Hepatocyte (in vitro differentiated cells): ENCODE results near the gene FOXE1. TPM values are rescaled to one million over a fixed set of nuclear protein-coding genes. Genes with fewer than 3 reads are reported as not detected.

Experiments
- DNase-seq: peaks from one replicate; pipeline ENCODE4 v3.0.0-alpha.2; 2016; ENCODE audit warnings: low spot score
- H2AFZ ChIP-seq: fragments of 200-600 bp; sonication (generic); 2 replicates; pipeline ENCODE4 v1.6.0; 2016; ENCODE audit warnings: antibody characterized with exemption, mild to moderate bottlenecking
- H3K27ac ChIP-seq: fragments of 200-600 bp; sonication (generic); 2 replicates; pipeline ENCODE4 v1.5.1; 2016; ENCODE audit warnings: mild to moderate bottlenecking
- H3K27me3 ChIP-seq: fragments of 200-600 bp; sonication (generic); 2 replicates; pipeline ENCODE4 v1.6.1; 2016
- H3K36me3 ChIP-seq: fragments of 200-600 bp; sonication (generic); replicated peaks from 2 replicates; pipeline ENCODE4 v1.5.1; 2016; ENCODE audit warnings: low read depth; ENCODE audit not compliant: insufficient read depth
- H3K4me1 ChIP-seq: fragments of 200-600 bp; sonication (generic); 2 replicates; pipeline ENCODE4 v1.5.1; 2016; ENCODE audit warnings: mild to moderate bottlenecking, moderate library complexity; ENCODE audit not compliant: insufficient read depth
- H3K4me2 ChIP-seq: fragments of 200-600 bp; sonication (generic); 2 replicates; pipeline ENCODE4 v1.6.0; 2016
- H3K4me3 ChIP-seq: fragments of 200-600 bp; sonication (generic); 2 replicates; pipeline ENCODE4 v1.5.1; 2016; ENCODE audit warnings: mild to moderate bottlenecking
- H3K79me2 ChIP-seq: fragments of 200-600 bp; sonication (generic); 2 replicates; pipeline ENCODE4 v1.6.0; 2017; ENCODE audit warnings: mild to moderate bottlenecking
- H3K9me2 ChIP-seq: fragments of 200-600 bp; sonication (generic); replicated peaks from 2 replicates; pipeline ENCODE4 v1.6.0; 2017; ENCODE audit warnings: mild to moderate bottlenecking; ENCODE audit not compliant: insufficient read depth
- H3K9me3 ChIP-seq: fragments of 200-600 bp; sonication (generic); 2 replicates; pipeline ENCODE4 v1.5.1; 2016; ENCODE audit warnings: low read depth, mild to moderate bottlenecking
- H4K20me1 ChIP-seq: fragments of 200-600 bp; sonication (generic); 2 replicates; pipeline ENCODE4 v1.6.0; 2016; ENCODE audit warnings: mild to moderate bottlenecking; ENCODE audit not compliant: insufficient read depth, poor library complexity, severe bottlenecking
- EZH2 ChIP-seq: fragments of 200-600 bp; sonication (generic); IDR thresholded peaks from 2 replicates; pipeline ENCODE4 v1.6.1; 2016; ENCODE audit warnings: antibody characterized with exemption, mild to moderate bottlenecking, borderline replicate concordance
- EZH2phosphoT487 ChIP-seq: fragments of 200-600 bp; sonication (generic); IDR thresholded peaks from one replicate; pipeline ENCODE4 v1.6.1; 2018; ENCODE audit warnings: antibody characterized with exemption, mild to moderate bottlenecking, low read depth, moderate library complexity; ENCODE audit not compliant: unreplicated experiment, severe bottlenecking
- WGBS: methylation state at CpG from one replicate; pipeline ENCODE4 v1.1.6; 2016; ENCODE audit warnings: low lambda C conversion rate; ENCODE audit errors: missing lambda C conversion rate; 5-methylcytosine and 5-hydroxymethylcytosine counted together
- polyA plus RNA-seq: library from polyadenylated mRNA; unstranded; fragments of >200 nt; fragmentation: Nextera tagmentation; extraction: Ambion mirVana; gene quantifications from 2 replicates; pipeline ENCODE4 v1.2.1, GENCODE V29; 2016
- total RNA-seq: library from RNA; depleted of rRNA; stranded (reverse); fragments of >200 nt; gene quantifications from 2 replicates; pipeline ENCODE4 v1.2.3, GENCODE V29; 2014
- TF ChIP-seq, protein P1 (sequence below): fragments of 200-600 bp; sonication (generic); IDR thresholded peaks from 2 replicates; pipeline ENCODE4 v1.5.1; 2016; ENCODE audit warnings: antibody characterized with exemption, mild to moderate bottlenecking; ENCODE audit not compliant: poor library complexity

Gene FOXE1
- total and polyA plus RNA-seq, 2 experiments from 2014 or later = 0.67 to 0.99 TPM

DNA sequence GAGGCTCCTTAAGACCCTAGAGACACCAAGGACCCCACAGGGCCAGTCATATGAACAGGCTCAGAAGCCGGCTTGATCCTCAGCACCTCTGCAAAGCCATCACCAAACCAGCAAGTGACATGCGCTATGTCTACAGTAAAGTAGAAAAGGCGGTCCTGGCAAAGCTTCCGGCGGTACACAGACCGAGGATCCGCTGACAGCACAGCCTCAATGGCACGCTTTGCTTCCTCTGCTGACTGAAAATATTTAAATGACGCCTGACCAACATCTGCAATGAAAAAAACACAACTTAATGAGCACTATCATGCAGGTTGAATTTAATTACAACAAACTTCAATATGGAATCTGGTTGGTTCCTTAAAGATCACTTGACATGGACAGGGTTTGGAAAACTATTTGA lies 51.7 kb downstream of the FOXE1 start:
- no peak overlapping the region for H3K27ac ChIP-seq

DNA sequence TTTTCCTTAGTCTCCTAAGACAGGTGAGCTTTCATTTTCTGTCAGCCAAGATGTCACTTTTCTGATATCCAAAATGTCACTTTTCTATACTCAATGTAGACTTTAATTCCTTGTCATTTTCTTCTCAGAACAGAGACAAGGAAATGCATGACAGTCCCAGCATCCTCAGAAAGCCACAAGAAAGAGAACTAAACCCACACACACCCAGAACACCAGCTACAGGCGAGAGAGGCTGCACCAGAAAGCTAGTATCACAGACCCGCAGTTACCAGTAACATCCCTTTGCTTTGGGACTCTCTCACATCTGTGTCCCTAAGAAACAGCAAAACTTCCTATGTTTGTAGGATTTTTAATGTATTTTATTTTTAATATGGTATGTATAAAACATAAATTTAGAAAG lies 52.2 kb downstream of the FOXE1 start:
- DNase-seq = no peak
- no peak overlapping the region for H3K4me2 ChIP-seq
- no peaks in the 10 kb centered on the region for H3K4me1 ChIP-seq
- H3K4me3 ChIP-seq = no peak overlapping the region
- no peaks in the 10 kb centered on the region for H3K36me3 ChIP-seq
- peaks cover 10% of the 10 kb centered on the region for H3K79me2 ChIP-seq
- no peaks in the 10 kb centered on the region for H4K20me1 ChIP-seq
- H3K9me2 ChIP-seq = no peaks in the 10 kb centered on the region
- H3K27me3 ChIP-seq = no peaks in the 10 kb centered on the region
- TF ChIP-seq EZH2phosphoT487 (no peak), EZH2 (no peak)
- TF ChIP-seq, protein P1, sequence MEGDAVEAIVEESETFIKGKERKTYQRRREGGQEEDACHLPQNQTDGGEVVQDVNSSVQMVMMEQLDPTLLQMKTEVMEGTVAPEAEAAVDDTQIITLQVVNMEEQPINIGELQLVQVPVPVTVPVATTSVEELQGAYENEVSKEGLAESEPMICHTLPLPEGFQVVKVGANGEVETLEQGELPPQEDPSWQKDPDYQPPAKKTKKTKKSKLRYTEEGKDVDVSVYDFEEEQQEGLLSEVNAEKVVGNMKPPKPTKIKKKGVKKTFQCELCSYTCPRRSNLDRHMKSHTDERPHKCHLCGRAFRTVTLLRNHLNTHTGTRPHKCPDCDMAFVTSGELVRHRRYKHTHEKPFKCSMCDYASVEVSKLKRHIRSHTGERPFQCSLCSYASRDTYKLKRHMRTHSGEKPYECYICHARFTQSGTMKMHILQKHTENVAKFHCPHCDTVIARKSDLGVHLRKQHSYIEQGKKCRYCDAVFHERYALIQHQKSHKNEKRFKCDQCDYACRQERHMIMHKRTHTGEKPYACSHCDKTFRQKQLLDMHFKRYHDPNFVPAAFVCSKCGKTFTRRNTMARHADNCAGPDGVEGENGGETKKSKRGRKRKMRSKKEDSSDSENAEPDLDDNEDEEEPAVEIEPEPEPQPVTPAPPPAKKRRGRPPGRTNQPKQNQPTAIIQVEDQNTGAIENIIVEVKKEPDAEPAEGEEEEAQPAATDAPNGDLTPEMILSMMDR = no peak
- WGBS = 97% methylated on average over 2 of the region's 2 CpGs
- no peaks in the 10 kb centered on the region for H3K9me3 ChIP-seq
- H2AFZ ChIP-seq = no peak overlapping the region
- no peak overlapping the region for H3K27ac ChIP-seq

More for the DNA sequence above, 51.7 kb downstream of the FOXE1 start:
- Histone ChIP-seq H2AFZ (no peak overlapping the region), H3K9me3 (no peaks in the 10 kb centered on the region), H3K79me2 (peaks cover 10% of the 10 kb centered on the region), H3K36me3 (no peaks in the 10 kb centered on the region), H4K20me1 (no peaks in the 10 kb centered on the region), H3K4me2 (no peak overlapping the region), H3K9me2 (no peaks in the 10 kb centered on the region), H3K4me1 (no peaks in the 10 kb centered on the region), H3K27me3 (no peaks in the 10 kb centered on the region), H3K4me3 (no peak overlapping the region)
- TF ChIP-seq EZH2phosphoT487 (no peak), EZH2 (no peak)
- TF ChIP-seq, protein P1 = no peak
- WGBS = 92% methylated on average over 9 of the region's 9 CpGs
- DNase-seq = no peak

Other genes with a start within 250 kb of the FOXE1 start
- 17.0 and 19.0 TPM in 2 replicates for gene TSTD2, start 219.9 kb upstream of the FOXE1 start, total RNA-seq
- gene TSTD2, start 219.9 kb upstream of the FOXE1 start, polyA plus RNA-seq = 4.3 and 11.2 TPM in 2 replicates
- gene NCBP1, start 219.4 kb upstream of the FOXE1 start, total RNA-seq = 30.3 and 33.0 TPM in 2 replicates
- 22.6 and 27.6 TPM in 2 replicates for gene NCBP1, start 219.4 kb upstream of the FOXE1 start, polyA plus RNA-seq
- 7.7 and 12.6 TPM in 2 replicates for gene XPA, start 155.9 kb upstream of the FOXE1 start, total RNA-seq
- gene XPA, start 155.9 kb upstream of the FOXE1 start, polyA plus RNA-seq = 18.5 and 18.6 TPM in 2 replicates
- gene TRMO, start 69.3 kb downstream of the FOXE1 start, total RNA-seq = 17.9 and 22.6 TPM in 2 replicates
- gene TRMO, start 69.3 kb downstream of the FOXE1 start, polyA plus RNA-seq = 10.3 and 10.8 TPM in 2 replicates
- gene HEMGN, start 84.9 kb downstream of the FOXE1 start, total RNA-seq = not detected in 2 replicates
- gene HEMGN, start 84.9 kb downstream of the FOXE1 start, polyA plus RNA-seq = not detected in 2 replicates
- gene ANP32B, start 130.1 kb downstream of the FOXE1 start, total RNA-seq = 15.4 and 18.5 TPM in 2 replicates
- gene ANP32B, start 130.1 kb downstream of the FOXE1 start, polyA plus RNA-seq = 64.3 and 75.3 TPM in 2 replicates
- gene NANS, start 203.5 kb downstream of the FOXE1 start, total RNA-seq = 62.9 and 65.5 TPM in 2 replicates
- 88.8 and 116 TPM in 2 replicates for gene NANS, start 203.5 kb downstream of the FOXE1 start, polyA plus RNA-seq